PC-3 (cell line): ENCODE results near the gene SEL1L2. TPM values are rescaled to one million over a fixed set of nuclear protein-coding genes. Genes with fewer than 3 reads are reported as not detected.
A peak's percentile ranks its signal among the peaks of the same experiment; 100 is the strongest.

Experiments used
- ATAC-seq: fragments of 200-7000 bp; cut with Tn5 transposase; 2 replicates; pipeline ENCODE4 v1.9.1; 2020; ENCODE audit warnings: mild to moderate bottlenecking, moderate library complexity
- BruUV-seq: library from RNA; stranded (reverse); fragments of 400-500 nt; replicated peaks from 2 replicates; lab custom pipeline; 2021; lab: Mats Ljungman, UMichigan
- CTCF ChIA-PET: fragments of 300-600 bp; sonication (Branson Sonifier 250); formaldehyde crosslinking; loops from one replicate; lab custom pipeline; 2022; ENCODE audit warnings: antibody characterized with exemption; lab: Charles Lee
- POLR2A ChIA-PET: fragments of 300-600 bp; sonication (Branson Sonifier 250); formaldehyde crosslinking; loops from one replicate; lab custom pipeline; 2022; ENCODE audit warnings: antibody characterized with exemption; ENCODE audit not compliant: unreplicated experiment; lab: Charles Lee
- DNase-seq: peaks from one replicate; pipeline ENCODE4 v3.0.0-alpha.2; 2015
- H2AFZ ChIP-seq: fragments of 300-600 bp; sonication (generic); 2 replicates; pipeline ENCODE4 v1.6.0; 2016; ENCODE audit warnings: antibody characterized with exemption, low read length
- H3F3A ChIP-seq: fragments of 300-600 bp; sonication (generic); one replicate; pipeline ENCODE4 v1.6.0; 2017; ENCODE audit warnings: antibody characterized with exemption, low read length, control low read depth, mild to moderate bottlenecking; ENCODE audit not compliant: unreplicated experiment
- H3K27ac ChIP-seq: fragments of 300-600 bp; sonication (generic); 2 replicates; pipeline ENCODE4 v1.5.1; 2016; ENCODE audit warnings: mild to moderate bottlenecking, low read length
- H3K27me3 ChIP-seq: fragments of 300-600 bp; sonication (generic); 2 replicates; pipeline ENCODE4 v1.6.1; 2016; ENCODE audit warnings: low read length, mixed read lengths
- H3K36me3 ChIP-seq: fragments of 300-600 bp; sonication (generic); 2 replicates; pipeline ENCODE4 v1.6.1; 2016; ENCODE audit warnings: low read depth, mixed run types, low read length, mixed read lengths
- H3K4me1 ChIP-seq: fragments of 300-600 bp; sonication (generic); 2 replicates; pipeline ENCODE4 v1.5.1; 2016; ENCODE audit warnings: low read length; ENCODE audit not compliant: insufficient read depth
- H3K4me2 ChIP-seq: fragments of 300-600 bp; sonication (generic); 2 replicates; pipeline ENCODE4 v1.6.0; 2016; ENCODE audit warnings: low read length
- H3K4me3 ChIP-seq: fragments of 300-600 bp; sonication (generic); 2 replicates; pipeline ENCODE4 v1.5.1; 2016; ENCODE audit warnings: mild to moderate bottlenecking, low read length, mixed read lengths
- H3K79me2 ChIP-seq: fragments of 300-600 bp; sonication (generic); 2 replicates; pipeline ENCODE4 v1.6.1; 2017; ENCODE audit warnings: low read length, mixed read lengths
- H3K9ac ChIP-seq: fragments of 300-600 bp; sonication (generic); 2 replicates; pipeline ENCODE4 v1.6.0; 2016; ENCODE audit warnings: mild to moderate bottlenecking, low read length
- H3K9me2 ChIP-seq: fragments of 300-600 bp; sonication (generic); replicated peaks from 2 replicates; pipeline ENCODE4 v1.6.1; 2016; ENCODE audit warnings: mixed run types, low read length, mixed read lengths
- H3K9me3 ChIP-seq: fragments of 300-600 bp; sonication (generic); 2 replicates; pipeline ENCODE4 v1.6.1; 2016; ENCODE audit warnings: low read length, mixed read lengths
- H4K20me1 ChIP-seq: fragments of 300-600 bp; sonication (generic); 2 replicates; pipeline ENCODE4 v1.6.1; 2016; ENCODE audit warnings: low read length, mixed read lengths
- CTCF ChIP-seq: fragments of 300-600 bp; sonication (generic); conservative IDR thresholded peaks from 2 replicates; pipeline ENCODE4 v1.5.1; 2017; ENCODE audit warnings: antibody characterized with exemption, low read depth, mild to moderate bottlenecking, low read length
- EZH2 ChIP-seq: fragments of 300-600 bp; sonication (generic); IDR thresholded peaks from one replicate; pipeline ENCODE4 v1.6.1; 2017; ENCODE audit warnings: antibody characterized with exemption, mild to moderate bottlenecking, low read length; ENCODE audit not compliant: unreplicated experiment
- EZH2phosphoT487 ChIP-seq: fragments of 300-600 bp; sonication (generic); IDR thresholded peaks from 2 replicates; pipeline ENCODE4 v1.6.1; 2018; ENCODE audit warnings: mild to moderate bottlenecking, antibody characterized with exemption, low read length, borderline replicate concordance
- intact Hi-C: fragments of 100-400 bp; cut with micrococcal nuclease; formaldehyde crosslinking; loops from 2 replicates; pipeline ENCODE4 v1.9.0; 2023
- total RNA-seq: library from RNA; depleted of rRNA; stranded (reverse); fragments of >200 nt; gene quantifications from 2 replicates; pipeline ENCODE4 v1.2.3, GENCODE V29; 2014; rRNA removed

SEL1L2 gene
- total RNA-seq, 1 experiment from 2014 or later, result not detected

- POLR2A ChIA-PET, result no interaction called here
- CTCF ChIA-PET, result no interaction called here
Measured at GRCh38 chr20:13809373-13809772, 181.0 kb downstream of the SEL1L2 start.

GRCh38 chr20:13800728-13801134, 189.7 kb downstream of the SEL1L2 start:
- no peak overlapping the region for H3K27ac ChIP-seq
- no peak for TF ChIP-seq CTCF
- TF ChIP-seq EZH2phosphoT487, result no peak
- TF ChIP-seq EZH2, result no peak
- DNase-seq (peak; percentile 86), ATAC-seq (peak; percentile 98)
- peak overlapping the region; percentile 19 for H3K4me2 ChIP-seq
- POLR2A ChIA-PET, result no interaction called here
- no peaks in the 10 kb centered on the region for H3K27me3 ChIP-seq
- peaks cover 58% of the 10 kb centered on the region for H3K36me3 ChIP-seq
- H3K79me2 ChIP-seq, result no peaks in the 10 kb centered on the region
- H3K9ac ChIP-seq, result no peak overlapping the region
- intact Hi-C loops, result no loop called here
- CTCF ChIA-PET, result interaction anchor here (1.3 kb wide), 1 partner anchor 12 kb away, joined by 6 read pairs; no protein-coding TSS in a partner anchor
- H3F3A ChIP-seq, result no peaks in the 10 kb centered on the region
- H3K9me3 ChIP-seq, result no peaks in the 10 kb centered on the region
- peaks cover 14% of the 10 kb centered on the region for H3K4me1 ChIP-seq
- no TSS peak for BruUV-seq
- H2AFZ ChIP-seq, result no peak overlapping the region
- H3K9me2 ChIP-seq, result no peaks in the 10 kb centered on the region
- no peak overlapping the region for H3K4me3 ChIP-seq
- no peaks in the 10 kb centered on the region for H4K20me1 ChIP-seq

More at GRCh38 chr20:13809373-13809772, 181.0 kb downstream of the SEL1L2 start:
- intact Hi-C loops, result no loop called here
- no peak overlapping the region for H3K4me3 ChIP-seq
- H3K79me2 ChIP-seq, result no peaks in the 10 kb centered on the region
- peaks cover 70% of the 10 kb centered on the region for H3K36me3 ChIP-seq
- H3K9me3 ChIP-seq, result no peaks in the 10 kb centered on the region
- BruUV-seq, result no TSS peak
- no peaks in the 10 kb centered on the region for H3K27me3 ChIP-seq
- H3K4me2 ChIP-seq, result no peak overlapping the region
- TF ChIP-seq EZH2, result no peak
- no peak for TF ChIP-seq EZH2phosphoT487
- TF ChIP-seq CTCF, result no peak
- H3K9me2 ChIP-seq, result no peaks in the 10 kb centered on the region
- no peaks in the 10 kb centered on the region for H4K20me1 ChIP-seq
- no peak overlapping the region for H3K9ac ChIP-seq
- no peak for ATAC-seq
- H3K4me1 ChIP-seq, result no peaks in the 10 kb centered on the region
- DNase-seq, result no peak
- H3F3A ChIP-seq, result no peaks in the 10 kb centered on the region
- no peak overlapping the region for H2AFZ ChIP-seq
- H3K27ac ChIP-seq, result no peak overlapping the region

GRCh38 chr20:13799974-13800373, 190.4 kb downstream of the SEL1L2 start:
- H3K4me1 ChIP-seq, result peaks cover 14% of the 10 kb centered on the region
- H3K4me2 ChIP-seq, result no peak overlapping the region
- no peaks in the 10 kb centered on the region for H3F3A ChIP-seq
- H3K9me3 ChIP-seq, result no peaks in the 10 kb centered on the region
- H3K4me3 ChIP-seq, result no peak overlapping the region
- no peaks in the 10 kb centered on the region for H3K9me2 ChIP-seq
- DNase-seq, result no peak
- no peaks in the 10 kb centered on the region for H3K27me3 ChIP-seq
- H2AFZ ChIP-seq, result no peak overlapping the region
- no peak for ATAC-seq
- no TSS peak for BruUV-seq
- peaks cover 62% of the 10 kb centered on the region for H3K36me3 ChIP-seq
- H4K20me1 ChIP-seq, result no peaks in the 10 kb centered on the region
- no peaks in the 10 kb centered on the region for H3K79me2 ChIP-seq
- CTCF ChIA-PET, result interaction anchor here (1.3 kb wide), 1 partner anchor 12 kb away, joined by 6 read pairs; no protein-coding TSS in a partner anchor
- no peak overlapping the region for H3K27ac ChIP-seq
- POLR2A ChIA-PET, result no interaction called here
- intact Hi-C loops, result no loop called here
- no peak overlapping the region for H3K9ac ChIP-seq
- TF ChIP-seq EZH2 (no peak), EZH2phosphoT487 (no peak), CTCF (no peak)

Other genes with a start within 250 kb of the SEL1L2 start
- 13.7 and 18.7 TPM in 2 replicates for gene ESF1, start 205.7 kb downstream of the SEL1L2 start, total RNA-seq
- gene NDUFAF5, start 205.6 kb downstream of the SEL1L2 start, total RNA-seq, result 23.3 and 29.0 TPM in 2 replicates
- gene MACROD2, start 4.9 kb upstream of the SEL1L2 start, total RNA-seq, result 3.1 and 11.5 TPM in 2 replicates